ENCODE data around the gene ADRB2.
"Not testable (repeated sequence)": the region's sequence is repeated elsewhere in the genome, so short reads cannot be mapped to it uniquely, and the experiment has no call there.

The ADRB2 gene

DNA sequence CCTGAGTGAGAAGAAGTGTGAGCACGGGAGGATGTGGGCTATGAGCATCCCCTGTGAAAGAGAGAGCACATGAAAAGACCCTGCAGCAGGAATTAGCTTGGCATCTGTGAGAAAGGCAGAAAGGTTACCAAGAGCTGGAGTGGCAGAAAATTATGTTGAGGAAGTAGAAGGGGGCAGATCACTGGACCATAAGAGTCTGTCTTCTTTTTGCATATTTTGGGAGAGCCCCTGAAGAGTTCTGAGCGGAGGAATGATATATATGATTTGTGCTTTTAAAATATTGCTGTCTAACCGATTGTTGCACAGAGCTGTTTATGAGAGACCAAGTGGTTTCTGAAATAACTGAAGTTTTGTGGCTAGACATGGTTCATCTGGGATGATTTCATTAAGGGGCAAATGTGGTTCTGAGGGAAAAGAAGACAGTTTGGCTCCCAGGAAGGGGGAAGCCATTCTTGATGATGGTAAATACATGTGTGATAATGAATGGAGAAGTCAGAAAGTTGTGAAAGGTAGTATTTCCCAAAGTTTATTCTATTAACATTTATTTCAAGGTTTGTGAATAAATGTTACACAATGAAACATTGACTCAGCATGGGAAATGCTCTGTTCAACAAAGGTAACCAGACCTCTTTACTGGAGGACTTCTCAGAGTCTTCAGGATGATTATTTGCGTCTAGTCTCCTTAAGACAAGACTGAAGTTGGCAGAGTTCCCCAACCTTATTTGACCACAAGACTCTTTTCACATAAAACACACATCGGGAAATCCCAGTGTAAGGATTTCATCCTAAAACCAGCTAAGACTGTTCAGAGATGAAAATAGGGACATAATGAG is 31.5 kb upstream of the ADRB2 start:
- DNase-seq (ENCODE audit: insufficient read length, low spot score) (no peak), FAIRE-seq (no peak)
- TF ChIP-seq, protein P1, sequence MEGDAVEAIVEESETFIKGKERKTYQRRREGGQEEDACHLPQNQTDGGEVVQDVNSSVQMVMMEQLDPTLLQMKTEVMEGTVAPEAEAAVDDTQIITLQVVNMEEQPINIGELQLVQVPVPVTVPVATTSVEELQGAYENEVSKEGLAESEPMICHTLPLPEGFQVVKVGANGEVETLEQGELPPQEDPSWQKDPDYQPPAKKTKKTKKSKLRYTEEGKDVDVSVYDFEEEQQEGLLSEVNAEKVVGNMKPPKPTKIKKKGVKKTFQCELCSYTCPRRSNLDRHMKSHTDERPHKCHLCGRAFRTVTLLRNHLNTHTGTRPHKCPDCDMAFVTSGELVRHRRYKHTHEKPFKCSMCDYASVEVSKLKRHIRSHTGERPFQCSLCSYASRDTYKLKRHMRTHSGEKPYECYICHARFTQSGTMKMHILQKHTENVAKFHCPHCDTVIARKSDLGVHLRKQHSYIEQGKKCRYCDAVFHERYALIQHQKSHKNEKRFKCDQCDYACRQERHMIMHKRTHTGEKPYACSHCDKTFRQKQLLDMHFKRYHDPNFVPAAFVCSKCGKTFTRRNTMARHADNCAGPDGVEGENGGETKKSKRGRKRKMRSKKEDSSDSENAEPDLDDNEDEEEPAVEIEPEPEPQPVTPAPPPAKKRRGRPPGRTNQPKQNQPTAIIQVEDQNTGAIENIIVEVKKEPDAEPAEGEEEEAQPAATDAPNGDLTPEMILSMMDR (IDR thresholded peaks at IDR 0.05; ENCODE audit: insufficient read depth, missing control alignments) = no peak

DNA sequence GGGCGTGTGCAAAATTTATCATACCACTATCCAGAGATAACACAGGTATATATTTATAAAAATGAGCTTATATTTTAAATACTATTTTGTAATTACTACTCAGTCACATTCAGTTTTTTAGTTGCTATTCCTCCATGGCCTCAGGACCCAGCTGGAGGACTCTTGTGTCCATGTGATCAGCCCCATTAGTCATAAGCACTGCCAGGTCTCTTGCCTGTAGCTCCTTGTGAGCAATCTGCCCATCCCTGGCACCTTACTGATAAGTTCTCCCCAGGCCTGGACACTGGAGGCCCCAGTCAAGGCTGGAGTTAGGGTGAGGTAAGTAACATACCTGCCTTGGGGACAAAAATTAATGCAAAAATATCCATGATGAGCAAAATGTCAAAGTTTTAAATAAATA is 29.5 kb upstream of the ADRB2 start:
- TF ChIP-seq, protein P1 (IDR thresholded peaks at IDR 0.05; ENCODE audit: insufficient read depth, missing control alignments) = no peak
- FAIRE-seq = no peak

DNA sequence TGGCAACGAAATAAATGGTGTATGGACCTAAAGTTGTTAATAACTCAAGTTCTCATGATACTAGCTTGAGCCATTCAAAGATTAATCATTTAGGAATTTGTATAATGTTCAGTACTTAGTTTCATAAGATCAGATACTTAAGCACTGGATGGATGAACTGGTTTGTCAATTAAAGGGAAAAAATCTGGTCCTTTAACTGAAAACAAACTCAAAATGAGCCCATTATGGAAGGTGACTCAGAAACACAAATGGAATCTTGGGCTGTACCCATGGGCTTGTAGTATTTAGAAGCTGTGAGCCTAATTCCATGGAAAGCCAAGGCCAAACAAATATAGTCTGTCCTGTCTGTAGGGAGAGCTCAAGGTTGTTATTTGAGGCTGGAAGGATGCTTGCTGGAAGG is 27.6 kb upstream of the ADRB2 start:
- FAIRE-seq (no peak), DNase-seq (ENCODE audit: insufficient read length, low spot score) (no peak)
- TF ChIP-seq, protein P1 (IDR thresholded peaks at IDR 0.05; ENCODE audit: insufficient read depth, missing control alignments) = no peak

More for the DNA sequence above, 29.5 kb upstream of the ADRB2 start:
- DNase-seq (ENCODE audit: insufficient read length, low spot score) = no peak

DNA sequence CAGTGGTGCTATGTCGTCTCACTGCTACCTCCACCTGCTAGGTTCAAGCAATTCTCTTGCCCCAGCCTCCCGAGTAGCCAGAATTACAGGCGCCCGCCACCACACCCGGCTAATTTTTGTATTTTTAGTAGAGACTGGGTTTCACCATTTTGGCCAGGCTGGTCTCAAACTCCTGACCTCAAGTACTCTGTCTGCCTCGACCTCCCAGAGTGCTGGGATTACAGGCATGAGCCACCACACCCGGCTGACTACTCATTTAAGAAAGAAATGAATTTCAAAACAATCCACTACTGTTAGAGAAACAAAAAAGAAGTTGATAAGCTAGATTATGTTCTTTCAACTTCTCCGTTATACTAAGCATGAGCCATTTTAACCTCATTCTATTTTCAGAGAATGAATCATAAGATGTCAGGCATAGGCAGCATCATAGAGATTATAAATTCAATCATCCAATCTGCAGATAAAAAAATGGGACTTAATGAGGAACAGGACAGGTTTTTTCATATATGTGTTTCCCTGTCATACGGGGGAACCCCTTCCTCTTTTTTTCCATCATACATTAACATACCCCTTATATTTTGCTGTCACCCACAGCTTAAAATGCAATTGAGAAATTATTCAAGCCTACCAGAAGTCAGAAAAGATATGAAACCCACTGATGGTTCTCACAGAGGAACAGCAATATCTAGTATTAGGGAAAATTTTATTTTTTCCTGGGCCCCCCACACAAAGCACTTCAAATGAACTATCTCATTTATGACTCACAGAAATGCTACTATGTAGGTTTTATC is 26.5 kb upstream of the ADRB2 start:
- DNase-seq (ENCODE audit: insufficient read length, low spot score) = no peak
- FAIRE-seq = no peak
- TF ChIP-seq, protein P1 (IDR thresholded peaks at IDR 0.05; ENCODE audit: insufficient read depth, missing control alignments) = no peak

DNA sequence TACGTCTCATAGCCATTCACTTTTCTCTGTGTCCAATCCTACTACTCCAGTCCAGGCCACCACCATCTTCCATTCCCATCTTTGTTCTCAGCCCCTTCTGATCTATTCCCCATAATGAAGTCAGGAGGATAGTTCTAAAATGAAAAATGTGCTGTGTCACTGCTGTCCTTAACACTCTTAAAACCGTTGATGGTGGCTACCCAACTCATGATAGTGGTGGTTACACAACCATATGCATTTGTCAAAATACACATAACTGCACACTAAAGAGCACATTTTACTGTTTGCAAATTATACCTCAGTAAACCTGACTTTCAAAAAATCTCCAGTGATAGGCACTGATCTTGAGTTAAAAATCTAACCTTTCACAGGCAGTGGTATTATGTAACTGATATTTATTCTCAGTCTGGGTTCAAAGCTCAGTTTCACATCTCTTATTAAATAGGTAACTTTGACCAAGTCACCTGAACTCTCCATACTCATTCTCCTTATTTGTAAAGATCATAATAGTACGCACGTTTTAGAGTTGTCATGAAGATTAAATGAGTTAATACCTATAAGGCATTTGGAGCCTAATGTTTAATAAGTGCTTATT is 24.6 kb upstream of the ADRB2 start:
- TF ChIP-seq, protein P1 (IDR thresholded peaks at IDR 0.05; ENCODE audit: insufficient read depth, missing control alignments) = no peak
- no peak for DNase-seq (ENCODE audit: insufficient read length, low spot score)
- no peak for FAIRE-seq

DNA sequence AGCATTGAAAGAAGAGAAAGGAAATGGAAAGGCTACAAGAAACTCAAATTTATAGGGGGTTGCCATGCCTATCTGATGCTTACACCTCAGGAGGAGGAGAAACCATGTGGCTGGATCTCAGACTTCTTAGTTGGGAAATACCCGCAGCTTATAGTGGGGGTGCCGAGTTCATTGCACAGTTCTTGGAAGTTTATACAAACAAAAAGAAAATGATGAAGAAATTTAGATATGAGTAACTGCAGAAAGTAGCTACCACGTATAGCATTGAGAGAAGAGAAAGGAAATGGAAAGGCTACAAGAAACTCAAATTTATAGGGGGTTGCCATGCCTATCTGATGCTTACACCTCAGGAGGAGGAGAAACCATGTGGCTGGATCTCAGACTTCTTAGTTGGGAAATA is 23.0 kb upstream of the ADRB2 start:
- DNase-seq (ENCODE audit: insufficient read length, low spot score); FAIRE-seq: not testable (repeated sequence)

DNA sequence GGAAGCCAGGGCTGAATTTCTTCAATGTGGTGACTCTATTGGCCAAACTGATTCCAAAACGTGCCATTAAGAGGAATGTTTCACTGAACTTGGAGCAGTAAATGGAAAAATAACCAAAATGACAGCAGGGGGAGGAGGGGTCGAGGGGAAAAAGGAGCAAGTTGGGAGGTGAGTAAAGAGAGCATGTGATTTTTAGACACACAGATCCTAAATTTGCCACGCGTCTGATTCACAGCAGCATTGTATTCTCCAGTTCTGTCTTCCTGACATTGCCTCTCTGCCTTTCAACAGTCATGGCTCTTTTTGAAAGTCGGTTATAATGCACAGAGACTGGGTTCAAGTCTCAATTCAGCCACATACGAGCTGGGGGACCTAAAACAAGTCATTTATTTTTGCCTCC is 22.0 kb upstream of the ADRB2 start:
- no peak for FAIRE-seq
- TF ChIP-seq, protein P1 (IDR thresholded peaks at IDR 0.05; ENCODE audit: insufficient read depth, missing control alignments) = no peak
- no peak for DNase-seq (ENCODE audit: insufficient read length, low spot score)

Measured in D721Med (cell line).